Keratinocyte (primary cell): ENCODE measurements around the gene CLEC16A. TPM values are rescaled to one million over a fixed set of nuclear protein-coding genes. Genes with fewer than 3 reads are reported as not detected.

Experiments
- DNase-seq: peaks from one replicate; pipeline ENCODE4 v3.0.0-alpha.2; 2011; ENCODE audit warnings: low read depth, missing footprints, low spot score
- FAIRE-seq: peaks from 2 replicates; lab custom pipeline; 2011; peaks lifted over from hg19 to GRCh38; lab: Jason Lieb, UNC
- H2AFZ ChIP-seq: 2 replicates; pipeline ENCODE4 v1.6.0; 2012; ENCODE audit warnings: low read length, control low read depth, inconsistent platforms; ENCODE audit not compliant: control insufficient read depth
- H3K27ac ChIP-seq: 2 replicates; pipeline ENCODE4 v1.5.1; 2011; ENCODE audit warnings: low read length; ENCODE audit not compliant: control insufficient read depth, insufficient read depth
- H3K27me3 ChIP-seq: 3 replicates; pipeline ENCODE4 v1.6.0; 2011; ENCODE audit warnings: low read length; ENCODE audit not compliant: control insufficient read depth, insufficient read depth; ENCODE audit errors: extremely low read depth
- H3K36me3 ChIP-seq, 2 experiments: 2 replicates in 1 of 2; 3 replicates in 1 of 2; pipeline ENCODE4 v1.5.1; 2011; ENCODE audit warnings: low read length in 2 of 2, mild to moderate bottlenecking in 1 of 2; ENCODE audit not compliant: control insufficient read depth in 2 of 2, insufficient read depth in 2 of 2; ENCODE audit errors: extremely low read depth in 1 of 2
- H3K4me1 ChIP-seq: 3 replicates; pipeline ENCODE4 v1.5.1; 2011; ENCODE audit warnings: low read length; ENCODE audit not compliant: control insufficient read depth, insufficient read depth; ENCODE audit errors: extremely low read depth
- H3K4me2 ChIP-seq: 3 replicates; pipeline ENCODE4 v1.6.0; 2011; ENCODE audit warnings: low read depth, low read length; ENCODE audit not compliant: control insufficient read depth, insufficient read depth; ENCODE audit errors: extremely low read depth
- H3K4me3 ChIP-seq, 3 experiments: fragments of 200-600 bp in 1 of 3; sonication (generic) in 1 of 3; 2 replicates in 2 of 3; 3 replicates in 1 of 3; pipeline ENCODE4 v1.5.1; 2011 to 2016; ENCODE audit warnings: low read length in 3 of 3, mild to moderate bottlenecking in 3 of 3, control low read depth in 2 of 3, inconsistent platforms in 1 of 3, low read depth in 1 of 3, mixed read lengths in 1 of 3, mixed run types in 1 of 3, moderate library complexity in 1 of 3; ENCODE audit not compliant: control insufficient read depth in 2 of 3, insufficient read depth in 2 of 3; ENCODE audit errors: extremely low read depth in 1 of 3
- H3K79me2 ChIP-seq: 2 replicates; pipeline ENCODE4 v1.6.0; 2012; ENCODE audit warnings: low read length; ENCODE audit not compliant: control insufficient read depth, insufficient read depth
- H3K9ac ChIP-seq: 3 replicates; pipeline ENCODE4 v1.6.0; 2011; ENCODE audit warnings: low read length; ENCODE audit not compliant: control insufficient read depth, insufficient read depth; ENCODE audit errors: extremely low read depth
- H3K9me1 ChIP-seq: 3 replicates; pipeline ENCODE4 v1.6.0; 2011; ENCODE audit warnings: low read length; ENCODE audit not compliant: control insufficient read depth, insufficient read depth; ENCODE audit errors: extremely low read depth
- H3K9me3 ChIP-seq: 2 replicates; pipeline ENCODE4 v1.5.1; 2012; ENCODE audit warnings: low read depth, low read length; ENCODE audit not compliant: control insufficient read depth
- H4K20me1 ChIP-seq: 3 replicates; pipeline ENCODE4 v1.6.0; 2011; ENCODE audit warnings: low read length; ENCODE audit not compliant: control insufficient read depth, insufficient read depth; ENCODE audit errors: extremely low read depth
- EZH2 ChIP-seq: IDR thresholded peaks from one replicate; pipeline ENCODE4 v1.6.1; 2012; ENCODE audit warnings: inconsistent platforms, mild to moderate bottlenecking, low read length, moderate library complexity
- dilution Hi-C: fragments of 300-500 bp; cut with MboI; formaldehyde crosslinking; loops from one replicate; pipeline ENCODE4 v1.7.0; 2020; ENCODE audit warnings: low sequenced_read_pairs; ENCODE audit not compliant: extremely low pct_ligation_motif_present
- polyA plus RNA-seq, 5 experiments: library from polyadenylated mRNA; depleted of rRNA in 3 of 5; stranded (reverse) in 3 of 5; stranded (forward) in 1 of 5; unstranded in 1 of 5; fragments of >200 nt; gene quantifications; 1 replicate in 1 of 5; 2 replicates in 3 of 5; 3 replicates in 1 of 5; pipeline versions ENCODE4 v1.2.1 to v1.2.3, GENCODE V29; 2011 to 2012; ENCODE audit warnings: missing spikeins in 2 of 5, low read depth in 1 of 5, low replicate concordance in 1 of 5
- TF ChIP-seq, protein P1 (sequence below), 3 experiments: IDR thresholded peaks in 1 of 3; conservative IDR thresholded peaks in 1 of 3; optimal IDR thresholded peaks in 1 of 3; 2 replicates in 2 of 3; 3 replicates in 1 of 3; pipeline versions ENCODE3 to v1.5.1; 2011; ENCODE audit warnings: low read length in 3 of 3, mild to moderate bottlenecking in 3 of 3, moderate library complexity in 2 of 3, control low read depth in 1 of 3, inconsistent platforms in 1 of 3; ENCODE audit not compliant: insufficient read depth in 2 of 3; ENCODE audit errors: extremely low read depth in 1 of 3

Gene CLEC16A
- polyA plus RNA-seq, 1 donor (not counting 4 experiments of a cell fraction or from before 2014, with no cell fraction given): 9.5 TPM

- Histone ChIP-seq H3K4me2 (no peak overlapping the region), H3K9me3 (no peaks in the 10 kb centered on the region), H2AFZ (no peak overlapping the region), H3K27me3 (no peaks in the 10 kb centered on the region), H4K20me1 (no peaks in the 10 kb centered on the region), H3K4me1 (peaks cover 27% of the 10 kb centered on the region), H3K36me3 (no peaks in the 10 kb centered on the region), H3K27ac (no peak overlapping the region), H3K4me3 (no peak overlapping the region), H3K79me2 (no peaks in the 10 kb centered on the region), H3K9ac (no peak overlapping the region), H3K9me1 (peaks cover 7% of the 10 kb centered on the region)
- FAIRE-seq (no peak), DNase-seq (no peak)
- TF ChIP-seq EZH2: no peak
- TF ChIP-seq, protein P1, sequence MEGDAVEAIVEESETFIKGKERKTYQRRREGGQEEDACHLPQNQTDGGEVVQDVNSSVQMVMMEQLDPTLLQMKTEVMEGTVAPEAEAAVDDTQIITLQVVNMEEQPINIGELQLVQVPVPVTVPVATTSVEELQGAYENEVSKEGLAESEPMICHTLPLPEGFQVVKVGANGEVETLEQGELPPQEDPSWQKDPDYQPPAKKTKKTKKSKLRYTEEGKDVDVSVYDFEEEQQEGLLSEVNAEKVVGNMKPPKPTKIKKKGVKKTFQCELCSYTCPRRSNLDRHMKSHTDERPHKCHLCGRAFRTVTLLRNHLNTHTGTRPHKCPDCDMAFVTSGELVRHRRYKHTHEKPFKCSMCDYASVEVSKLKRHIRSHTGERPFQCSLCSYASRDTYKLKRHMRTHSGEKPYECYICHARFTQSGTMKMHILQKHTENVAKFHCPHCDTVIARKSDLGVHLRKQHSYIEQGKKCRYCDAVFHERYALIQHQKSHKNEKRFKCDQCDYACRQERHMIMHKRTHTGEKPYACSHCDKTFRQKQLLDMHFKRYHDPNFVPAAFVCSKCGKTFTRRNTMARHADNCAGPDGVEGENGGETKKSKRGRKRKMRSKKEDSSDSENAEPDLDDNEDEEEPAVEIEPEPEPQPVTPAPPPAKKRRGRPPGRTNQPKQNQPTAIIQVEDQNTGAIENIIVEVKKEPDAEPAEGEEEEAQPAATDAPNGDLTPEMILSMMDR (optimal IDR thresholded peaks at IDR 0.05 in 1 of 3, IDR thresholded peaks at IDR 0.05 in 1 of 3, conservative IDR thresholded peaks at IDR 0.05 in 1 of 3; ENCODE audit: extremely low read depth in 1 of 3, insufficient read depth in 2 of 3, low read length in 3 of 3): no peak
- dilution Hi-C loops: no loop called here
Observed at GRCh38 chr16:11097094-11097786, 152.9 kb downstream of the CLEC16A start.

DNA sequence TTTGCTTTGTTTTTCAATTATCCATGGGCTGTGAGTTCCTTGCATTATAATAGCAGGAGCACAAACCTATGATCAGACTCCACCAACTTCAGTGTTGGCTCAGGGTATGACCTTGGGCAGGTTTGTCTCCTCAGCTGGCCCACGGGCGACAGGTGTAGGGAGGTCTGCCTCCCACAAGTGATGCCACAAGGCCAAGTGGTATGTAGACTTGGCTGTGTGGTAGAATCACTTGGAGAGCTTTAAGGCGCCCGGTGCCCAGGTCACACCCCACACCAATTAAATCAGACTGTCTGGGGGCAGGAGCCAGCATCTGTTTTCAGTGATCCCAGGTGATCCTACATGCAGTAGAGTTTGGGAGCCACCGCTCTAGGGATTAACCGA is 153.4 kb downstream of the CLEC16A start:
- no peak for DNase-seq
- no peaks in the 10 kb centered on the region for H3K27me3 ChIP-seq
- H3K9me1 ChIP-seq: peaks cover 7% of the 10 kb centered on the region
- no peak overlapping the region for H3K9ac ChIP-seq
- no peak overlapping the region for H3K27ac ChIP-seq
- H3K9me3 ChIP-seq: no peaks in the 10 kb centered on the region
- no peaks in the 10 kb centered on the region for H4K20me1 ChIP-seq
- peaks cover 27% of the 10 kb centered on the region for H3K4me1 ChIP-seq
- no peaks in the 10 kb centered on the region for H3K79me2 ChIP-seq
- no peak overlapping the region for H2AFZ ChIP-seq
- dilution Hi-C loops: no loop called here
- H3K4me2 ChIP-seq: no peak overlapping the region
- H3K4me3 ChIP-seq: no peak overlapping the region
- no peaks in the 10 kb centered on the region for H3K36me3 ChIP-seq
- FAIRE-seq: no peak
- TF ChIP-seq EZH2: no peak
